NCI-H1048 (cell line): ENCODE measurements around the gene ATF4.
"Not testable (repeated sequence)": the region's sequence is repeated elsewhere in the genome, so short reads cannot be mapped to it uniquely, and the experiment has no call there.

Experiments used
- DNase-seq: peaks from one replicate; lab custom pipeline; 2025; lab: John Stamatoyannopoulos, UW

The ATF4 gene

GRCh38 chr22:39511226-39511625 lies 9.1 kb upstream of the ATF4 start:
- DNase-seq = no peak

- no peak for DNase-seq
These were observed 8.3 kb upstream of the ATF4 start for GRCh38 chr22:39512026-39512425.

GRCh38 chr22:39513791-39514190 lies 6.6 kb upstream of the ATF4 start:
- DNase-seq = no peak

GRCh38 chr22:39514373-39514973 lies 5.9 kb upstream of the ATF4 start:
- DNase-seq = no peak

GRCh38 chr22:39515266-39516050 lies 4.9 kb upstream of the ATF4 start:
- no peak for DNase-seq

- no peak for DNase-seq
These were observed 2.9 kb upstream of the ATF4 start for GRCh38 chr22:39517470-39517869.

GRCh38 chr22:39518144-39518786 lies 2.1 kb upstream of the ATF4 start:
- DNase-seq = no peak

GRCh38 chr22:39518996-39519680 lies 1.2 kb upstream of the ATF4 start:
- DNase-seq = no peak

GRCh38 chr22:39519681-39520225 lies 609 bp upstream of the ATF4 start:
- peak; percentile 92 for DNase-seq

- DNase-seq = not testable (repeated sequence)
These were observed 934 bp downstream of the ATF4 start for GRCh38 chr22:39521106-39521885.

GRCh38 chr22:39522091-39522490 lies 1.7 kb downstream of the ATF4 start:
- DNase-seq = not testable (repeated sequence)

- no peak for DNase-seq
These were observed 2.4 kb downstream of the ATF4 start for GRCh38 chr22:39522567-39523300.

GRCh38 chr22:39524089-39524752 lies 3.9 kb downstream of the ATF4 start:
- no peak for DNase-seq

GRCh38 chr22:39524753-39525657 lies 4.6 kb downstream of the ATF4 start:
- DNase-seq = no peak

GRCh38 chr22:39525658-39525975 lies 5.3 kb downstream of the ATF4 start:
- DNase-seq = no peak

- no peak for DNase-seq
These were observed 6.4 kb downstream of the ATF4 start for GRCh38 chr22:39526736-39527171.

- DNase-seq = no peak
These were observed 7.2 kb downstream of the ATF4 start for GRCh38 chr22:39527481-39527961.

- DNase-seq = no peak
These were observed 7.8 kb downstream of the ATF4 start for GRCh38 chr22:39528080-39528661.
